Activated naive CD8-positive, alpha-beta T cell treated with anti-CD3 and anti-CD28 coated beads, Interleukin-2, amount 50 U/mL, for 24 hours (primary cell): ENCODE results near the gene TMC8.
A peak's percentile ranks its signal among the peaks of the same experiment; 100 is the strongest.
"Not testable (repeated sequence)": the region's sequence is repeated elsewhere in the genome, so short reads cannot be mapped to it uniquely, and the experiment has no call there.

Source experiments
- ATAC-seq: fragments of 150-1000 bp; cut with Tn5 transposase; one replicate; pipeline ENCODE4 v1.10.0; 2021
- DNase-seq: peaks from one replicate; pipeline ENCODE4 v3.0.0; 2021
- H3K27ac Mint-ChIP-seq: one replicate; pipeline ENCODE4 v1.8.0; 2021; ENCODE audit warnings: mild to moderate bottlenecking, mixed read lengths
- H3K27me3 Mint-ChIP-seq: one replicate; pipeline ENCODE4 v1.8.0; 2021; ENCODE audit warnings: mixed read lengths
- H3K36me3 Mint-ChIP-seq: one replicate; pipeline ENCODE4 v1.8.0; 2021; ENCODE audit warnings: low read depth, mixed read lengths
- H3K4me1 Mint-ChIP-seq: one replicate; pipeline ENCODE4 v1.8.0; 2021; ENCODE audit warnings: mixed read lengths
- H3K4me3 Mint-ChIP-seq: one replicate; pipeline ENCODE4 v1.8.0; 2021; ENCODE audit warnings: mild to moderate bottlenecking, moderate library complexity, mixed read lengths
- H3K9me3 Mint-ChIP-seq: one replicate; pipeline ENCODE4 v1.8.0; 2021; ENCODE audit warnings: mixed read lengths

The TMC8 gene

GRCh38 chr17:78114831-78115723, 15.5 kb upstream of the TMC8 start:
- ATAC-seq (no peak), DNase-seq (no peak)
- H3K9me3 Mint-ChIP-seq = no peaks in the 10 kb centered on the region
- peaks cover 23% of the 10 kb centered on the region for H3K36me3 Mint-ChIP-seq
- H3K4me1 Mint-ChIP-seq = peaks cover 34% of the 10 kb centered on the region
- H3K4me3 Mint-ChIP-seq = no peak overlapping the region
- no peak overlapping the region for H3K27ac Mint-ChIP-seq
- H3K27me3 Mint-ChIP-seq = no peaks in the 10 kb centered on the region

- not testable (repeated sequence) for H3K27me3 Mint-ChIP-seq, DNase-seq, H3K4me3 Mint-ChIP-seq, H3K9me3 Mint-ChIP-seq, H3K27ac Mint-ChIP-seq, ATAC-seq
- peaks cover 19% of the 10 kb centered on the region for H3K36me3 Mint-ChIP-seq
- H3K4me1 Mint-ChIP-seq = peaks cover 40% of the 10 kb centered on the region
Measured at GRCh38 chr17:78115803-78116202, 14.8 kb upstream of the TMC8 start.

- H3K4me1 Mint-ChIP-seq = peaks cover 46% of the 10 kb centered on the region
- peaks cover 15% of the 10 kb centered on the region for H3K36me3 Mint-ChIP-seq
- H3K4me3 Mint-ChIP-seq = no peak overlapping the region
- H3K27ac Mint-ChIP-seq = no peak overlapping the region
- no peak for DNase-seq
- no peaks in the 10 kb centered on the region for H3K9me3 Mint-ChIP-seq
- ATAC-seq = no peak
- no peaks in the 10 kb centered on the region for H3K27me3 Mint-ChIP-seq
Measured at GRCh38 chr17:78116411-78116810, 14.2 kb upstream of the TMC8 start.

GRCh38 chr17:78117027-78117981, 13.3 kb upstream of the TMC8 start:
- no peak for ATAC-seq
- H3K4me1 Mint-ChIP-seq = peaks cover 55% of the 10 kb centered on the region
- no peaks in the 10 kb centered on the region for H3K27me3 Mint-ChIP-seq

GRCh38 chr17:78118801-78119241, 11.8 kb upstream of the TMC8 start:
- no peaks in the 10 kb centered on the region for H3K9me3 Mint-ChIP-seq
- DNase-seq (no peak), ATAC-seq (no peak)
- H3K4me1 Mint-ChIP-seq = peaks cover 56% of the 10 kb centered on the region
- H3K36me3 Mint-ChIP-seq = peaks cover 34% of the 10 kb centered on the region
- H3K4me3 Mint-ChIP-seq = no peak overlapping the region
- H3K27ac Mint-ChIP-seq = no peak overlapping the region
- no peaks in the 10 kb centered on the region for H3K27me3 Mint-ChIP-seq

More at GRCh38 chr17:78117027-78117981, 13.3 kb upstream of the TMC8 start:
- Mint-ChIP-seq H3K27ac (no peak overlapping the region), H3K4me3 (no peak overlapping the region), H3K36me3 (peaks cover 23% of the 10 kb centered on the region), H3K9me3 (no peaks in the 10 kb centered on the region)
- DNase-seq = peak; percentile 53

- no peak for ATAC-seq
- no peak for DNase-seq
- Mint-ChIP-seq H3K4me1 (peaks cover 54% of the 10 kb centered on the region), H3K27me3 (no peaks in the 10 kb centered on the region), H3K36me3 (peaks cover 31% of the 10 kb centered on the region), H3K9me3 (no peaks in the 10 kb centered on the region), H3K27ac (no peak overlapping the region), H3K4me3 (peak overlapping the region; percentile 26)
Measured at GRCh38 chr17:78120537-78120936, 10.0 kb upstream of the TMC8 start.

GRCh38 chr17:78120971-78121800, 9.4 kb upstream of the TMC8 start:
- Mint-ChIP-seq H3K4me3 (peak overlapping the region; percentile 74), H3K9me3 (no peaks in the 10 kb centered on the region), H3K36me3 (peaks cover 31% of the 10 kb centered on the region), H3K27me3 (no peaks in the 10 kb centered on the region), H3K4me1 (peaks cover 56% of the 10 kb centered on the region), H3K27ac (peak overlapping the region; percentile 79)
- ATAC-seq (peak; percentile 49), DNase-seq (peak; percentile 49)

GRCh38 chr17:78121801-78122215, 8.8 kb upstream of the TMC8 start:
- Mint-ChIP-seq H3K36me3 (peaks cover 30% of the 10 kb centered on the region), H3K9me3 (no peaks in the 10 kb centered on the region), H3K27me3 (no peaks in the 10 kb centered on the region), H3K4me3 (peak overlapping the region; percentile 74), H3K27ac (peak overlapping the region; percentile 79), H3K4me1 (peaks cover 61% of the 10 kb centered on the region)
- ATAC-seq = no peak
- no peak for DNase-seq

- peak overlapping the region; percentile 61 for H3K27ac Mint-ChIP-seq
- ATAC-seq = no peak
- H3K4me3 Mint-ChIP-seq = peak overlapping the region; percentile 74
- peaks cover 29% of the 10 kb centered on the region for H3K36me3 Mint-ChIP-seq
- H3K9me3 Mint-ChIP-seq = no peaks in the 10 kb centered on the region
- H3K27me3 Mint-ChIP-seq = no peaks in the 10 kb centered on the region
- peaks cover 63% of the 10 kb centered on the region for H3K4me1 Mint-ChIP-seq
- DNase-seq = no peak
Measured at GRCh38 chr17:78122216-78122930, 8.2 kb upstream of the TMC8 start.

GRCh38 chr17:78122931-78123249, 7.7 kb upstream of the TMC8 start:
- H3K9me3 Mint-ChIP-seq = no peaks in the 10 kb centered on the region
- H3K4me1 Mint-ChIP-seq = peaks cover 61% of the 10 kb centered on the region
- H3K36me3 Mint-ChIP-seq = peaks cover 29% of the 10 kb centered on the region
- no peak for ATAC-seq
- H3K27me3 Mint-ChIP-seq = no peaks in the 10 kb centered on the region
- peak overlapping the region; percentile 60 for H3K4me3 Mint-ChIP-seq
- DNase-seq = no peak
- H3K27ac Mint-ChIP-seq = peak overlapping the region; percentile 61

GRCh38 chr17:78123258-78123929, 7.2 kb upstream of the TMC8 start:
- Mint-ChIP-seq H3K36me3 (peaks cover 28% of the 10 kb centered on the region), H3K9me3 (no peaks in the 10 kb centered on the region), H3K27ac (peak overlapping the region; percentile 61), H3K27me3 (no peaks in the 10 kb centered on the region), H3K4me3 (peak overlapping the region; percentile 60), H3K4me1 (peaks cover 58% of the 10 kb centered on the region)
- ATAC-seq (no peak), DNase-seq (no peak)

- Mint-ChIP-seq H3K27ac (no peak overlapping the region), H3K36me3 (peaks cover 29% of the 10 kb centered on the region), H3K4me3 (peak overlapping the region; percentile 44), H3K4me1 (peaks cover 64% of the 10 kb centered on the region), H3K27me3 (no peaks in the 10 kb centered on the region), H3K9me3 (no peaks in the 10 kb centered on the region)
- ATAC-seq (no peak), DNase-seq (peak; percentile 37)
Measured at GRCh38 chr17:78124081-78124835, 6.3 kb upstream of the TMC8 start.

GRCh38 chr17:78124836-78125137, 5.8 kb upstream of the TMC8 start:
- ATAC-seq (no peak), DNase-seq (no peak)
- H3K36me3 Mint-ChIP-seq = peaks cover 29% of the 10 kb centered on the region
- H3K27me3 Mint-ChIP-seq = no peaks in the 10 kb centered on the region
- H3K4me3 Mint-ChIP-seq = peak overlapping the region; percentile 86
- no peak overlapping the region for H3K27ac Mint-ChIP-seq
- peaks cover 69% of the 10 kb centered on the region for H3K4me1 Mint-ChIP-seq
- no peaks in the 10 kb centered on the region for H3K9me3 Mint-ChIP-seq
